Loucy (cell line): ENCODE measurements around the gene ST3GAL2.

Experiments
- H2AFZ ChIP-seq: fragments of 200-600 bp; sonication (generic); 2 replicates; pipeline ENCODE4 v1.6.0; 2016; ENCODE audit warnings: antibody characterized with exemption, mild to moderate bottlenecking, low read length, moderate library complexity
- H3F3A ChIP-seq: fragments of 200-600 bp; 2 replicates; pipeline ENCODE4 v1.6.0; 2016; ENCODE audit warnings: antibody characterized with exemption, low read depth, mild to moderate bottlenecking
- H3K27me3 ChIP-seq: fragments of 200-600 bp; sonication (generic); 2 replicates; pipeline ENCODE4 v1.6.1; 2014; ENCODE audit warnings: low read length, mild to moderate bottlenecking; ENCODE audit not compliant: insufficient read depth, poor library complexity, severe bottlenecking
- H3K36me3 ChIP-seq: fragments of 200-600 bp; sonication (generic); 2 replicates; pipeline ENCODE4 v1.6.1; 2016; ENCODE audit warnings: low read length; ENCODE audit not compliant: insufficient read depth
- H3K4me1 ChIP-seq: fragments of 200-600 bp; sonication (generic); 2 replicates; pipeline ENCODE4 v1.5.1; 2014; ENCODE audit warnings: low read length, mild to moderate bottlenecking; ENCODE audit not compliant: insufficient read depth, poor library complexity, severe bottlenecking
- H3K4me2 ChIP-seq: fragments of 200-600 bp; sonication (generic); 2 replicates; pipeline ENCODE4 v1.6.0; 2014; ENCODE audit warnings: antibody characterized with exemption, low read length, low read depth, mild to moderate bottlenecking; ENCODE audit not compliant: poor library complexity, severe bottlenecking
- H3K4me3 ChIP-seq: fragments of 200-600 bp; sonication (generic); 2 replicates; pipeline ENCODE4 v1.5.1; 2014; ENCODE audit warnings: low read length, mild to moderate bottlenecking, mixed read lengths; ENCODE audit not compliant: poor library complexity, severe bottlenecking
- H3K79me2 ChIP-seq: fragments of 200-600 bp; sonication (generic); 2 replicates; pipeline ENCODE4 v1.6.1; 2014; ENCODE audit warnings: low read length; ENCODE audit not compliant: insufficient read depth
- H3K9ac ChIP-seq: fragments of 200-600 bp; sonication (generic); 2 replicates; pipeline ENCODE4 v1.6.0; 2014; ENCODE audit warnings: mild to moderate bottlenecking, low read depth, low read length, moderate library complexity; ENCODE audit not compliant: poor library complexity, severe bottlenecking
- H3K9me2 ChIP-seq: fragments of 200-600 bp; sonication (generic); replicated peaks from 2 replicates; pipeline ENCODE4 v1.6.1; 2016; ENCODE audit warnings: low read depth, low read length, mixed read lengths
- H3K9me3 ChIP-seq: fragments of 200-600 bp; sonication (generic); 2 replicates; pipeline ENCODE4 v1.6.1; 2014; ENCODE audit warnings: mild to moderate bottlenecking, antibody characterized with exemption, low read length, low read depth; ENCODE audit not compliant: insufficient read depth
- H4K20me1 ChIP-seq: fragments of 200-600 bp; sonication (generic); 2 replicates; pipeline ENCODE4 v1.6.0; 2014; ENCODE audit warnings: antibody characterized with exemption, low read length, mild to moderate bottlenecking; ENCODE audit not compliant: insufficient read depth, poor library complexity, severe bottlenecking
- CTCF ChIP-seq: fragments of 200-600 bp; sonication (generic); conservative IDR thresholded peaks from 2 replicates; pipeline ENCODE4 v1.5.1; 2014; ENCODE audit warnings: mild to moderate bottlenecking, antibody characterized with exemption, low read length
- EZH2phosphoT487 ChIP-seq: fragments of 200-600 bp; IDR thresholded peaks from 2 replicates; pipeline ENCODE4 v1.6.1; 2018; ENCODE audit warnings: antibody characterized with exemption, mild to moderate bottlenecking, moderate library complexity, borderline replicate concordance

Gene ST3GAL2

GRCh38 chr16:70391881-70392481 lies 46.9 kb downstream of the ST3GAL2 start:
- Histone ChIP-seq H3K36me3 (peaks cover 11% of the 10 kb centered on the region; the same call in 1 of the 2 replicates), H3K27me3 (no peaks in the 10 kb centered on the region), H3K4me2 (no peak overlapping the region)

GRCh38 chr16:70391446-70391845 lies 47.5 kb downstream of the ST3GAL2 start:
- H2AFZ ChIP-seq, result no peak overlapping the region
- H3K36me3 ChIP-seq, result peaks cover 11% of the 10 kb centered on the region; the same call in 1 of the 2 replicates
- H3K9me3 ChIP-seq, result no peaks in the 10 kb centered on the region

More at GRCh38 chr16:70391881-70392481, 46.9 kb downstream of the ST3GAL2 start:
- TF ChIP-seq CTCF (no peak), EZH2phosphoT487 (no peak)
- H3K4me1 ChIP-seq, result no peaks in the 10 kb centered on the region
- H3K79me2 ChIP-seq, result no peaks in the 10 kb centered on the region
- no peaks in the 10 kb centered on the region for H4K20me1 ChIP-seq
- no peaks in the 10 kb centered on the region for H3K9me2 ChIP-seq
- no peak overlapping the region for H2AFZ ChIP-seq
- no peak overlapping the region for H3K4me3 ChIP-seq
- H3F3A ChIP-seq, result no peaks in the 10 kb centered on the region
- no peak overlapping the region for H3K9ac ChIP-seq
- H3K9me3 ChIP-seq, result no peaks in the 10 kb centered on the region

GRCh38 chr16:70390774-70391173 lies 48.1 kb downstream of the ST3GAL2 start:
- H3K79me2 ChIP-seq, result no peaks in the 10 kb centered on the region

More at GRCh38 chr16:70391446-70391845, 47.5 kb downstream of the ST3GAL2 start:
- TF ChIP-seq CTCF (no peak), EZH2phosphoT487 (no peak)
- H3K9ac ChIP-seq, result no peak overlapping the region
- H3F3A ChIP-seq, result no peaks in the 10 kb centered on the region
- H4K20me1 ChIP-seq, result no peaks in the 10 kb centered on the region
- H3K27me3 ChIP-seq, result no peaks in the 10 kb centered on the region
- no peaks in the 10 kb centered on the region for H3K79me2 ChIP-seq
- H3K4me2 ChIP-seq, result no peak overlapping the region
- H3K4me1 ChIP-seq, result no peaks in the 10 kb centered on the region
- no peaks in the 10 kb centered on the region for H3K9me2 ChIP-seq
- no peak overlapping the region for H3K4me3 ChIP-seq

More at GRCh38 chr16:70390774-70391173, 48.1 kb downstream of the ST3GAL2 start:
- no peak overlapping the region for H3K4me3 ChIP-seq
- H3K4me1 ChIP-seq, result no peaks in the 10 kb centered on the region
- no peaks in the 10 kb centered on the region for H3K9me2 ChIP-seq
- H3K9me3 ChIP-seq, result no peaks in the 10 kb centered on the region
- H3K9ac ChIP-seq, result no peak overlapping the region
- TF ChIP-seq EZH2phosphoT487 (no peak), CTCF (no peak)
- H2AFZ ChIP-seq, result no peak overlapping the region
- no peaks in the 10 kb centered on the region for H3F3A ChIP-seq
- no peak overlapping the region for H3K4me2 ChIP-seq
- peaks cover 11% of the 10 kb centered on the region; the same call in 1 of the 2 replicates for H3K36me3 ChIP-seq
- no peaks in the 10 kb centered on the region for H4K20me1 ChIP-seq
- no peaks in the 10 kb centered on the region for H3K27me3 ChIP-seq
